ENCODE results near the gene ANKRD26.

The ANKRD26 gene

DNA sequence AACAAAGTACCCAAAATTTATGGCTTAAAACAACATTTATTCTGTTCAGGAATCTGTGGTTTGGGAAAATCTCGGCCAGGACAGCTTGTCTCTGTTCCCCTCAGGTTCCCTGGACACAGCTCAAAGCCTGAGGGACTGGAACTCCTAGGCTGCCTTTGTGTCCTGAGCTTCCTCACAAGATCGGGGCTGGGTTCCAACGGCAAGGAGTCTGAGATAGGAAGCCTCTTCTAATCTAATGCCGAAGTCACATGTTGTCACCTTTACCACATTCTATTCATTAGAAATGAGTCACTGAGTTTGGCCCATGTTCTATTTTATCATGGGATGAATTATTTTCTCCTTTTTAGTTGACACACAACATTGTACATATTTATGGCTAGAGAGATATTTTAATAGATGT lies 80.5 kb downstream of the ANKRD26 start:
- no peak for DNase-seq (ENCODE audit: low spot score)

GRCh38 chr10:26997610-26998009 lies 102.7 kb downstream of the ANKRD26 start:
- DNase-seq (ENCODE audit: low spot score): peak; percentile 2

GRCh38 chr10:26994743-26995142 lies 105.6 kb downstream of the ANKRD26 start:
- no peak for DNase-seq (ENCODE audit: low spot score)

GRCh38 chr10:26987851-26988250 lies 112.4 kb downstream of the ANKRD26 start:
- no peak for DNase-seq (ENCODE audit: low spot score)

- no peak for DNase-seq (ENCODE audit: low spot score)
Observed at GRCh38 chr10:26983156-26983555, 117.1 kb downstream of the ANKRD26 start.

DNA sequence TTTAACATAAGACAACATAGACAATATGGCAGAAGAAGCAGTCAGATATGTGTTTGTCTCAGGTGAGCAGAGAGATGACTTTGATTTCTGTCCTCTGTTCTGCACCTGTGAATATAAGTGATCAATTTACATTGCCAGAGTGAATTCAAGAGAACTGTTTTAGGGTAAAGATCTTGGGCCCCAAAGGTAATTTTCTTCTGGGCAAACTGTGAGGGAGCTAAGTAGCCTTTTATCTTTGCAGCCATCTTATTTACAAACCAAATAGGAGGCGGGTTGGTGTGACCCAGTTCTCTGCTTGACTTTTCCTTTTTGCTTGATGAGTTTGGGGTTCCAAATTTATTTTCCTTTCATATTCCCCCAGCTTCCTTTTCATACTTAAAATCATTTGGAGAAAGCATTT lies 118.2 kb downstream of the ANKRD26 start:
- no peak for DNase-seq (ENCODE audit: low spot score)

DNA sequence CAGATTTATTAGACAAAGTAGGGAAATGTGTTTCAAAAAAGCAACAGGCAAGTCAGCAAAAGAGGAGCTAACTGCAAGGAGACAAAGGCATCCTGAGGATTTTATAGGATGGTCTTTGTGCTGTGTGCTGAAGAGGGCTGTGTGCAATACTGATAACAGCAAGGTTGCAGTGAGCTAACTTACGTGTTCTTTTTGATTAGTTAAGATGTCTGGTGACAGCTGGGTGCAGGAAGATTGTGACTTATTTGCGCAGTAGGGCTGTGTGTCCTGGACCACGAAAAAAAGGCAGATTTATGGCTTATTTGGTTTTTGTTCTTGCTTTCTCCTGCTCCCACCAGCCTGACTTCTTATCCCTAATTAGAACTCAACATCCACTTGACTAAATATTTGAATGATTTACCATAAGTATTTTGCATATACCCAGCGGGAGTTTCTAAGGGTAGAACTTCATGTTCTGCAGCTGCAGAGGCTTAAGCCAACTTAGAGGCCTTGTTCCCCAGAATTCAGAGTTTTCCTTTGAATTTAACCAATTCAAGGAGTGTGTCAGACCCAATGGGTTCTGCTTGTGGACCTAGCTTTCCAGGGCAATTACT lies 119.0 kb downstream of the ANKRD26 start:
- DNase-seq (ENCODE audit: low spot score): no peak

- DNase-seq (ENCODE audit: low spot score): no peak
Observed at GRCh38 chr10:26978519-26978918, 121.8 kb downstream of the ANKRD26 start.

- no peak for DNase-seq (ENCODE audit: low spot score)
Observed at GRCh38 chr10:26977635-26978034, 122.7 kb downstream of the ANKRD26 start.

DNA sequence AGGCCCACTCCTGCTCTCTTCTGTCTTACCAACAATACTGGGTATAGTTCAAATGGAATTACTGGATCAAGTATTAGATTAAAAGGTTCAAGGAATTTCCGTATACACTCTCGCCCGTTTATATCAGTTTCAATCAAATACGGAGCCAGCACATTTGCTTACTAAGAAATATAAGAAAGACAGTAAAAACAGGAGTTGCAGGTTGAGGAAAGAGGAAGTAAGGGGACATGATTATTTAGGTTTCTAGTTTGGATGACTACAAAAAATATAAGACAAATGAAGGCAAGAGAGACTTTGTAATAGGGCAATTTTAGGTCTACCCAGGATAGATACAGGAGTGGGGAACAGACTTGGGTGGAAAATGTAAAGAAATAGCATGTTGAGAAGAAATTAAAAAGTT lies 129.6 kb downstream of the ANKRD26 start:
- DNase-seq (ENCODE audit: low spot score): no peak

DNA sequence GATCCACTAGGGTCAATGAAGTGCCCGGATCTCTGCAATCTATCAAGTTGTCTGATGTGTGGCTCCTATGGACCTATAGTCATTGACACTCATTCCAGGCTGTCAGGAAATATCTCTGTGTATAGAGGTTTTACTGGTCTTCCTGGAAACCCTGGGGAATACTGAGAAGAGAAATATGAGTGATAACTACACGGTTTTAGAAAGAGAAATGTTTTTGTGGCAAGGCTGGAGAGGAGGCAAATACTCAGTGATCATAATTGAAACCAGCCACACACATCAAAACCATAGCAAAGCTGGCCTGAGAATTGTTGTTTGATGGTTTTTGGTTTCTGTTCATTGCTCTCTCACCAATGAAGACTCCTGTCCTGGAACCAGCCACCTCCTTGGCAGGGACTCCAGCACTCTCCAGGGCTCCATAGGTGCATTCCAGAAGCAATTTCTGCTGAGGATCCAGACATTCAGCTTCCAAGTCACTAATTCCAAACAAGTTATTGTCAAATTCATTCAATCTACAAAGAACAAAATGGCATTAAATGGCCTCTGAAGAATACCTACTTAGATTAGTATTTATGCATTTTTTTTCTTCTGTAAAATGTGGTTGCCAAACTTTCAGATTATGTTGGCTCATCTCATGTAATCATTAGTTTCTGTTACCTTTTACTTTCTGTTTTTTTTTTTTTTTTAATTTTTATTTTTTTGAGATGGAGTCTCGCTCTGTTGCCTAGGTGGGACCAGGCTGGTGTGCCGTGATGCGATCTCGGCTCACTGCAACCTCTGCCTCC lies 131.0 kb downstream of the ANKRD26 start:
- DNase-seq (ENCODE audit: low spot score): no peak

GRCh38 chr10:26962835-26963234 lies 137.5 kb downstream of the ANKRD26 start:
- no peak for DNase-seq (ENCODE audit: low spot score)

DNA sequence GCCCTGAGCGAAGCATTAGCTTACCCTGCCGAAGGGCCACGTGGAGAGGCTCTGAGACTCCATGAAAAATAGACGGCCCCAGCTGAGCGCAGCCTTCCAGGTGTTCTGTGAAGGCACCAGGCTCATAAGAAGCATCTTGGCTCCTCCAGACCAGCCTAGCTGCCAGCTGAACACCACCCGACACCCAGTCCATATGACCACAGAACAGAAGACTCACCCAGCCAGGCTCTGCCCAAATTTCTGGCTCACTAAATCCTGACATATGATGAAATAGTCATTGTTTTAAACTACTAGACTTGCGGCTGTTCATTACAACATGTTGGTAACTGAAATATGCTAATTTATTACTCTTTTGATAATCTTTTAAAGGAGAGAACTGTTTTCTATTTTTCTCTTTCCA lies 140.0 kb downstream of the ANKRD26 start:
- no peak for DNase-seq (ENCODE audit: low spot score)

DNA sequence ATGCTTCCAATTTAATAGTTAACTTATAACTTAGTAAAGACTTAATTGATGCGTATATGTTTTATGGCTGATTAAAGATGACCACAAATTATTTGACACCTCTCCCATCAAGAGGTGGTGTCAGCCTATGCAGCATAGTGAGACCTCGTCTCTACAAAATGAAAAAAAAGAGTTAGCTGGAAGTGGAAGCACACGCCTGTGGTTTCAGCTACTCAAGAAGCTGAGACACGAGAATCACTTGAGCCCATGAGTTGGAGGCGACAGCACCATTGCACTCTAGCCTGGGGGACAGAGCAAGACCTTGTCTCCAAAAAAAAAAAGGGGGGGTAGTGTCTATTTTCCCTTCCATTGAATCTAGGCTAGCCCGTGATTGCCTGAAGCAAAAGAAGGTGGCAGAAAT lies 140.5 kb downstream of the ANKRD26 start:
- no peak for DNase-seq (ENCODE audit: low spot score)

All from CD4-positive, alpha-beta T cell treated with Interleukin-6 at 100 ng/mL for 8 hours (primary cell).